PC-3 (cell line): ENCODE measurements around the gene KCNK3. TPM values are rescaled to one million over a fixed set of nuclear protein-coding genes. Genes with fewer than 3 reads are reported as not detected.

ENCODE experiments used
- ATAC-seq: fragments of 200-7000 bp; cut with Tn5 transposase; 2 replicates; pipeline ENCODE4 v1.9.1; 2020; ENCODE audit warnings: mild to moderate bottlenecking, moderate library complexity
- Bru-seq: library from RNA; stranded (reverse); fragments of 400-500 nt; gene quantifications from one replicate; lab custom pipeline; 2021; lab: Mats Ljungman, UMichigan
- BruChase-seq, 2 experiments: library from RNA; stranded (reverse); fragments of 400-500 nt; gene quantifications; one replicate each; lab custom pipeline; 2021; lab: Mats Ljungman, UMichigan
- BruUV-seq: library from RNA; stranded (reverse); fragments of 400-500 nt; replicated peaks from 2 replicates; lab custom pipeline; 2021; lab: Mats Ljungman, UMichigan
- CTCF ChIA-PET: fragments of 300-600 bp; sonication (Branson Sonifier 250); formaldehyde crosslinking; loops from one replicate; lab custom pipeline; 2022; ENCODE audit warnings: antibody characterized with exemption; lab: Charles Lee
- POLR2A ChIA-PET: fragments of 300-600 bp; sonication (Branson Sonifier 250); formaldehyde crosslinking; loops from one replicate; lab custom pipeline; 2022; ENCODE audit warnings: antibody characterized with exemption; ENCODE audit not compliant: unreplicated experiment; lab: Charles Lee
- DNase-seq: peaks from one replicate; pipeline ENCODE4 v3.0.0-alpha.2; 2015
- H2AFZ ChIP-seq: fragments of 300-600 bp; sonication (generic); 2 replicates; pipeline ENCODE4 v1.6.0; 2016; ENCODE audit warnings: antibody characterized with exemption, low read length
- H3F3A ChIP-seq: fragments of 300-600 bp; sonication (generic); one replicate; pipeline ENCODE4 v1.6.0; 2017; ENCODE audit warnings: antibody characterized with exemption, low read length, control low read depth, mild to moderate bottlenecking; ENCODE audit not compliant: unreplicated experiment
- H3K27ac ChIP-seq: fragments of 300-600 bp; sonication (generic); 2 replicates; pipeline ENCODE4 v1.5.1; 2016; ENCODE audit warnings: mild to moderate bottlenecking, low read length
- H3K27me3 ChIP-seq: fragments of 300-600 bp; sonication (generic); 2 replicates; pipeline ENCODE4 v1.6.1; 2016; ENCODE audit warnings: low read length, mixed read lengths
- H3K36me3 ChIP-seq: fragments of 300-600 bp; sonication (generic); 2 replicates; pipeline ENCODE4 v1.6.1; 2016; ENCODE audit warnings: low read depth, mixed run types, low read length, mixed read lengths
- H3K4me1 ChIP-seq: fragments of 300-600 bp; sonication (generic); 2 replicates; pipeline ENCODE4 v1.5.1; 2016; ENCODE audit warnings: low read length; ENCODE audit not compliant: insufficient read depth
- H3K4me2 ChIP-seq: fragments of 300-600 bp; sonication (generic); 2 replicates; pipeline ENCODE4 v1.6.0; 2016; ENCODE audit warnings: low read length
- H3K4me3 ChIP-seq: fragments of 300-600 bp; sonication (generic); 2 replicates; pipeline ENCODE4 v1.5.1; 2016; ENCODE audit warnings: mild to moderate bottlenecking, low read length, mixed read lengths
- H3K79me2 ChIP-seq: fragments of 300-600 bp; sonication (generic); 2 replicates; pipeline ENCODE4 v1.6.1; 2017; ENCODE audit warnings: low read length, mixed read lengths
- H3K9ac ChIP-seq: fragments of 300-600 bp; sonication (generic); 2 replicates; pipeline ENCODE4 v1.6.0; 2016; ENCODE audit warnings: mild to moderate bottlenecking, low read length
- H3K9me2 ChIP-seq: fragments of 300-600 bp; sonication (generic); replicated peaks from 2 replicates; pipeline ENCODE4 v1.6.1; 2016; ENCODE audit warnings: mixed run types, low read length, mixed read lengths
- H3K9me3 ChIP-seq: fragments of 300-600 bp; sonication (generic); 2 replicates; pipeline ENCODE4 v1.6.1; 2016; ENCODE audit warnings: low read length, mixed read lengths
- H4K20me1 ChIP-seq: fragments of 300-600 bp; sonication (generic); 2 replicates; pipeline ENCODE4 v1.6.1; 2016; ENCODE audit warnings: low read length, mixed read lengths
- CTCF ChIP-seq: fragments of 300-600 bp; sonication (generic); conservative IDR thresholded peaks from 2 replicates; pipeline ENCODE4 v1.5.1; 2017; ENCODE audit warnings: antibody characterized with exemption, low read depth, mild to moderate bottlenecking, low read length
- EZH2 ChIP-seq: fragments of 300-600 bp; sonication (generic); IDR thresholded peaks from one replicate; pipeline ENCODE4 v1.6.1; 2017; ENCODE audit warnings: antibody characterized with exemption, mild to moderate bottlenecking, low read length; ENCODE audit not compliant: unreplicated experiment
- EZH2phosphoT487 ChIP-seq: fragments of 300-600 bp; sonication (generic); IDR thresholded peaks from 2 replicates; pipeline ENCODE4 v1.6.1; 2018; ENCODE audit warnings: mild to moderate bottlenecking, antibody characterized with exemption, low read length, borderline replicate concordance
- intact Hi-C: fragments of 100-400 bp; cut with micrococcal nuclease; formaldehyde crosslinking; loops from 2 replicates; pipeline ENCODE4 v1.9.0; 2023
- long read RNA-seq: library from polyadenylated mRNA; unstranded; transcript quantifications from one replicate; pipeline ENCODE4 v2.0.0, GENCODE V29; 2021; ENCODE audit not compliant: unreplicated experiment
- total RNA-seq: library from RNA; depleted of rRNA; stranded (reverse); fragments of >200 nt; gene quantifications from 2 replicates; pipeline ENCODE4 v1.2.3, GENCODE V29; 2014; rRNA removed

The KCNK3 gene
- total RNA-seq (0.04 and 0.69 TPM in 2 replicates), Bru-seq, nascent RNA (percentile 6 among the genes with signal in this experiment), BruChase-seq, experiment 1, labeled RNA remaining after a 6-hour chase (not detected), BruChase-seq, experiment 2, labeled RNA remaining after a 2-hour chase (percentile 2 among the genes with signal in this experiment)
- long read RNA-seq = 0 reads

GRCh38 chr2:26692279-26692896 lies at the start of gene KCNK3:
Gene KCNK3, plus strand, starts transcription at chr2:26692722. Its CDS starts 154 bp downstream, at chr2:26692876.
- no peak within 1 kb of the TSS for H3K9ac ChIP-seq
- H3K36me3 ChIP-seq = no peaks in the 10 kb centered on the region
- H3K27ac ChIP-seq = no peak within 1 kb of the TSS
- H3K4me2 ChIP-seq = no peak within 1 kb of the TSS
- H2AFZ ChIP-seq = no peak within 1 kb of the TSS
- peaks cover 44% of the 10 kb centered on the region for H3K27me3 ChIP-seq
- TF ChIP-seq CTCF = no peak
- TF ChIP-seq EZH2 = no peak
- TF ChIP-seq EZH2phosphoT487 = no peak
- no peak for DNase-seq
- CTCF ChIA-PET = no interaction called here
- H3F3A ChIP-seq = no peaks in the 10 kb centered on the region
- H3K4me3 ChIP-seq = no peak within 1 kb of the TSS
- intact Hi-C loops = no loop called here
- no peaks in the 10 kb centered on the region for H4K20me1 ChIP-seq
- no TSS peak for BruUV-seq
- H3K9me2 ChIP-seq = no peaks in the 10 kb centered on the region
- H3K9me3 ChIP-seq = no peaks in the 10 kb centered on the region
- no peak for ATAC-seq
- H3K4me1 ChIP-seq = peaks cover 18% of the 10 kb centered on the region
- no peaks in the 10 kb centered on the region for H3K79me2 ChIP-seq
- POLR2A ChIA-PET = no interaction called here

- no peak overlapping the region for H2AFZ ChIP-seq
- intact Hi-C loops = no loop called here
- peak overlapping the region; percentile 48 for H3K4me2 ChIP-seq
- DNase-seq = peak; percentile 38
- no peaks in the 10 kb centered on the region for H3K9me3 ChIP-seq
- H3F3A ChIP-seq = no peaks in the 10 kb centered on the region
- no peaks in the 10 kb centered on the region for H3K79me2 ChIP-seq
- no peaks in the 10 kb centered on the region for H3K9me2 ChIP-seq
- H3K27ac ChIP-seq = no peak overlapping the region
- POLR2A ChIA-PET = no interaction called here
- BruUV-seq = no TSS peak
- H3K27me3 ChIP-seq = peaks cover 35% of the 10 kb centered on the region
- H3K4me1 ChIP-seq = no peaks in the 10 kb centered on the region
- TF ChIP-seq EZH2 = no peak
- no peak for TF ChIP-seq EZH2phosphoT487
- no peaks in the 10 kb centered on the region for H4K20me1 ChIP-seq
- peak overlapping the region; percentile 31; the same call in 1 of the 2 replicates for H3K4me3 ChIP-seq
- no peak for ATAC-seq
- H3K9ac ChIP-seq = no peak overlapping the region
- H3K36me3 ChIP-seq = no peaks in the 10 kb centered on the region
- CTCF ChIA-PET = no interaction called here
Observed at GRCh38 chr2:26644188-26644835, 48.2 kb upstream of the KCNK3 start.

GRCh38 chr2:26645762-26646161 lies 46.8 kb upstream of the KCNK3 start:
- Histone ChIP-seq H3K4me3 (no peak overlapping the region), H3K79me2 (no peaks in the 10 kb centered on the region), H3K9ac (no peak overlapping the region), H3K27me3 (peaks cover 43% of the 10 kb centered on the region), H4K20me1 (no peaks in the 10 kb centered on the region), H3F3A (no peaks in the 10 kb centered on the region), H3K9me3 (no peaks in the 10 kb centered on the region), H2AFZ (no peak overlapping the region), H3K27ac (no peak overlapping the region), H3K4me2 (no peak overlapping the region), H3K36me3 (no peaks in the 10 kb centered on the region), H3K4me1 (no peaks in the 10 kb centered on the region), H3K9me2 (no peaks in the 10 kb centered on the region)
- no peak for DNase-seq
- ChIA-PET POLR2A (no interaction called here), CTCF (no interaction called here)
- TF ChIP-seq EZH2phosphoT487 (no peak), EZH2 (no peak), CTCF (no peak)
- BruUV-seq = no TSS peak
- intact Hi-C loops = no loop called here
- no peak for ATAC-seq
